SK-N-SH (cell line): ENCODE measurements around the gene PCDHGA1. TPM values are rescaled to one million over a fixed set of nuclear protein-coding genes. Genes with fewer than 3 reads are reported as not detected.

ENCODE experiments used
- CTCF ChIA-PET: fragments of 300-600, 350-600 bp; formaldehyde crosslinking; extraction: SDS; loops from one replicate; lab custom pipeline; 2021; lab: Yijun Ruan, JAX
- POLR2A ChIA-PET: fragments of 350-600 bp; sonication (Branson Sonifier 250); formaldehyde crosslinking; extraction: SDS; loops from one replicate; lab custom pipeline; 2020; ENCODE audit warnings: antibody characterized with exemption, inconsistent platforms; lab: Yijun Ruan, JAX
- DNase-seq: peaks from one replicate; pipeline ENCODE4 v3.0.0; 2012
- H2AFZ ChIP-seq: fragments of 200-600 bp; sonication (generic); 2 replicates; pipeline ENCODE4 v1.8.1; 2016; ENCODE audit warnings: antibody characterized with exemption, mild to moderate bottlenecking, low read depth
- H3F3A ChIP-seq: fragments of 200-600 bp; sonication (generic); replicated peaks from 2 replicates; pipeline ENCODE3; 2016; ENCODE audit warnings: antibody characterized with exemption, mild to moderate bottlenecking; ENCODE audit not compliant: insufficient read depth
- H3K27ac ChIP-seq, 2 experiments: fragments of 200-500 bp in 1 of 2; fragments of 200-600 bp in 1 of 2; sonication (Bioruptor generic) in 1 of 2; sonication (generic), shearing (Covaris generic) in 1 of 2; 2 replicates each; pipeline versions ENCODE4 v1.5.1 to v1.6.1; 2014 to 2016; ENCODE audit warnings: low read depth in 2 of 2, inconsistent platforms in 1 of 2, low read length in 1 of 2, mild to moderate bottlenecking in 1 of 2, mixed read lengths in 1 of 2
- H3K27me3 ChIP-seq: fragments of 200-600 bp; sonication (generic), shearing (Covaris generic); 2 replicates; pipeline ENCODE4 v1.6.1; 2016; ENCODE audit warnings: mixed run types; ENCODE audit not compliant: insufficient read depth
- H3K36me3 ChIP-seq, 2 experiments: fragments of 200-500 bp in 1 of 2; fragments of 200-600 bp in 1 of 2; sonication (Bioruptor generic) in 1 of 2; sonication (generic) in 1 of 2; replicated peaks in 1 of 2; 2 replicates each; pipeline versions ENCODE3 to v1.5.1; 2014 to 2016; ENCODE audit warnings: low read length in 1 of 2, mild to moderate bottlenecking in 1 of 2; ENCODE audit not compliant: insufficient read depth in 2 of 2, control insufficient read depth in 1 of 2
- H3K4me1 ChIP-seq, 2 experiments: fragments of 200-500 bp in 1 of 2; fragments of 200-600 bp in 1 of 2; sonication (Bioruptor generic) in 1 of 2; sonication (generic), shearing (Covaris generic) in 1 of 2; 2 replicates each; pipeline versions ENCODE4 v1.5.1 to v1.6.1; 2014 to 2016; ENCODE audit warnings: low read depth in 1 of 2, low read length in 1 of 2, mixed run types in 1 of 2; ENCODE audit not compliant: insufficient read depth in 2 of 2, control insufficient read depth in 1 of 2
- H3K4me2 ChIP-seq: fragments of 200-600 bp; sonication (generic), shearing (Covaris generic); 2 replicates; pipeline ENCODE4 v1.6.1; 2017; ENCODE audit warnings: mixed run types
- H3K4me3 ChIP-seq, 2 experiments: fragments of 200-500 bp in 1 of 2; fragments of 200-600 bp in 1 of 2; sonication (Bioruptor generic) in 1 of 2; sonication (generic), shearing (Covaris generic) in 1 of 2; 2 replicates each; pipeline versions ENCODE4 v1.5.1 to v1.8.1; 2014 to 2016; ENCODE audit warnings: low read depth in 2 of 2, inconsistent platforms in 1 of 2, low read length in 1 of 2, mild to moderate bottlenecking in 1 of 2, mixed read lengths in 1 of 2, moderate library complexity in 1 of 2
- H3K79me2 ChIP-seq: fragments of 200-600 bp; sonication (generic); 2 replicates; pipeline ENCODE4 v1.8.1; 2017; ENCODE audit warnings: mild to moderate bottlenecking; ENCODE audit not compliant: insufficient read depth
- H3K9ac ChIP-seq: fragments of 200-600 bp; sonication (generic); 2 replicates; pipeline ENCODE4 v1.6.1; 2017; ENCODE audit warnings: mixed run types
- H3K9me2 ChIP-seq: fragments of 200-600 bp; sonication (generic); 2 replicates; pipeline ENCODE4 v1.6.1; 2017; ENCODE audit warnings: mixed run types
- H3K9me3 ChIP-seq: fragments of 200-600 bp; sonication (generic); 2 replicates; pipeline ENCODE4 v1.6.1; 2017; ENCODE audit warnings: mixed run types, mild to moderate bottlenecking, moderate library complexity
- H4K20me1 ChIP-seq: fragments of 200-600 bp; sonication (generic); 2 replicates; pipeline ENCODE4 v1.6.1; 2017; ENCODE audit warnings: mild to moderate bottlenecking, mixed run types; ENCODE audit not compliant: insufficient read depth
- CHD2 ChIP-seq: fragments of 150-350 bp; IDR thresholded peaks from 2 replicates; pipeline ENCODE4 v1.6.1; 2018; ENCODE audit warnings: low read length; ENCODE audit not compliant: partially characterized antibody
- ELF1 ChIP-seq: IDR thresholded peaks from 2 replicates; pipeline ENCODE4 v1.4.0; 2012
- EP300 ChIP-seq, 2 experiments: IDR thresholded peaks; 2 replicates each; pipeline versions ENCODE4 v1.4.0 to v1.6.1; 2012; ENCODE audit warnings: borderline replicate concordance in 1 of 2, low read depth in 1 of 2, low read length in 1 of 2
- EZH2phosphoT487 ChIP-seq: fragments of 200-600 bp; sonication (generic); IDR thresholded peaks from 2 replicates; pipeline ENCODE4 v1.6.1; 2017; ENCODE audit warnings: low read depth, mixed run types, mild to moderate bottlenecking, antibody characterized with exemption, moderate library complexity, borderline replicate concordance
- FOSL2 ChIP-seq: IDR thresholded peaks from 2 replicates; pipeline ENCODE4 v1.4.0; 2012; ENCODE audit warnings: low read depth, mild to moderate bottlenecking, moderate library complexity, borderline replicate concordance
- FOXJ3 ChIP-seq: sonication (generic); formaldehyde crosslinking; IDR thresholded peaks from 2 replicates; pipeline ENCODE4 v1.5.1; 2020; ENCODE audit warnings: mild to moderate bottlenecking, missing genetic modification reagents
- FOXM1 ChIP-seq: IDR thresholded peaks from 2 replicates; pipeline ENCODE4 v1.4.0; 2012; ENCODE audit warnings: low read depth, mild to moderate bottlenecking
- GABPA ChIP-seq: IDR thresholded peaks from 2 replicates; pipeline ENCODE4 v1.4.0; 2012; ENCODE audit warnings: low read depth, mild to moderate bottlenecking
- GATA2 ChIP-seq: sonication (generic); formaldehyde crosslinking; IDR thresholded peaks from 2 replicates; pipeline ENCODE4 v1.5.0; 2020; ENCODE audit warnings: mild to moderate bottlenecking, missing genetic modification reagents
- IRF3 ChIP-seq: fragments of 150-350 bp; IDR thresholded peaks from 2 replicates; pipeline ENCODE4 v1.6.1; 2016; ENCODE audit warnings: mild to moderate bottlenecking, low read depth, low read length
- JUND ChIP-seq: IDR thresholded peaks from 2 replicates; pipeline ENCODE4 v1.4.0; 2012
- MEF2A ChIP-seq: IDR thresholded peaks from 2 replicates; pipeline ENCODE4 v1.4.0; 2012; ENCODE audit warnings: low read depth, borderline replicate concordance
- MXI1 ChIP-seq: IDR thresholded peaks from 2 replicates; pipeline ENCODE4 v1.6.1; 2012; ENCODE audit warnings: mild to moderate bottlenecking, low read depth, low read length, improper control_type of control experiment
- POLR2AphosphoS5 ChIP-seq: IDR thresholded peaks from 2 replicates; pipeline ENCODE4 v1.6.1; 2012; ENCODE audit warnings: low read depth, low read length
- RAD21 ChIP-seq: IDR thresholded peaks from 2 replicates; pipeline ENCODE4 v1.6.1; 2012; ENCODE audit warnings: mild to moderate bottlenecking, low read length
- RCOR1 ChIP-seq: fragments of 150-350 bp; IDR thresholded peaks from 2 replicates; pipeline ENCODE4 v1.6.1; 2017; ENCODE audit warnings: antibody characterized with exemption, low read length
- SIN3A ChIP-seq: IDR thresholded peaks from 2 replicates; pipeline ENCODE4 v1.6.1; 2012; ENCODE audit warnings: low read depth, mild to moderate bottlenecking, low read length, moderate library complexity, borderline replicate concordance
- SMC3 ChIP-seq: IDR thresholded peaks from 2 replicates; pipeline ENCODE4 v1.6.1; 2012; ENCODE audit warnings: low read depth, low read length, improper control_type of control experiment
- TAF1 ChIP-seq: IDR thresholded peaks from 2 replicates; pipeline ENCODE4 v1.6.1; 2012; ENCODE audit warnings: low read depth, mild to moderate bottlenecking, low read length, moderate library complexity, borderline replicate concordance
- TCF12 ChIP-seq: IDR thresholded peaks from 2 replicates; pipeline ENCODE4 v1.4.0; 2012
- TEAD4 ChIP-seq: IDR thresholded peaks from 2 replicates; pipeline ENCODE4 v1.4.0; 2012; ENCODE audit warnings: mild to moderate bottlenecking, borderline replicate concordance; ENCODE audit not compliant: insufficient read depth
- USF1 ChIP-seq: IDR thresholded peaks from 2 replicates; pipeline ENCODE4 v1.4.0; 2012; ENCODE audit warnings: low read depth, borderline replicate concordance
- USF2 ChIP-seq: fragments of 150-350 bp; IDR thresholded peaks from 2 replicates; pipeline ENCODE4 v1.6.1; 2017; ENCODE audit warnings: antibody characterized with exemption, low read length, low read depth, borderline replicate concordance
- YY1 ChIP-seq: IDR thresholded peaks from 2 replicates; pipeline ENCODE4 v1.4.0; 2012; ENCODE audit warnings: low read depth, mild to moderate bottlenecking
- WGBS: methylation state at CpG from one replicate; pipeline ENCODE4 v1.1.6; 2017; ENCODE audit warnings: low lambda C conversion rate; 5-methylcytosine and 5-hydroxymethylcytosine counted together
- polyA plus RNA-seq, 3 experiments: library from polyadenylated mRNA; depleted of rRNA; stranded (reverse); fragments of >200 nt; gene quantifications; 2 replicates each; pipeline ENCODE4 v1.2.3, GENCODE V29; 2012

PCDHGA1 gene
- polyA plus RNA-seq, 1 of the 3 experiments (the other 2 are of a cell fraction), result 1.2 TPM

DNA sequence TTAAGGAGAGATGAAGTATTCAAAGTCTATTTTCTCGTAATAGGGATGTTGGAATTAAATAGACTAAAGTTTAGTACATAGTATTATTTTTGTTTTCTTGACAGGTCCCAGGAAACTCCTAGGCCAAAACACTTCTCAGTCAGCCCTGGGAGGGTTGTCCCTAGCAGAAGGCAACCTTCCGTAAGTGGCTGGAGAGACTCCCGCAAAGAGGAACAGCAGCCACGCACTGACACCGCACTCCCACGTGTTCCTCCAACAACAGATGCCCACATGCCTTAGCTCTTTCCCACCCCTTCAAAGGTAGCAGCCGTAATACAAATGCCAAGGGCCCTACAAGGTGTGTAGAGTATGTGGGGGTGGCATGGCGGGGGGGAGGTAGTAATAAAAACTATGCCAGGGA, 187.0 kb downstream of the PCDHGA1 start:
- no peak overlapping the region for H3K9ac ChIP-seq
- no peaks in the 10 kb centered on the region for H3K9me3 ChIP-seq
- H3K27ac ChIP-seq, result peak overlapping the region; percentile 99 to 100; a peak in 3 of 4 replicates
- POLR2A ChIA-PET, result interaction anchor here (1.5 kb wide), 1 partner anchor 9 kb away, joined by 13 read pairs; no protein-coding TSS in a partner anchor
- WGBS, result 93% methylated on average over 8 of the region's 8 CpGs
- H3K4me3 ChIP-seq, result no peak overlapping the region
- no peak overlapping the region for H3K4me2 ChIP-seq
- peaks cover 21 to 30% of the 10 kb centered on the region in 2 experiments for H3K36me3 ChIP-seq
- peaks cover 57% of the 10 kb centered on the region for H3F3A ChIP-seq
- CTCF ChIA-PET, result interaction anchor here (0.6 to 10.1 kb wide), 13 partner anchors 6 to 1138 kb away, joined by 3 to 113 read pairs (median 4); partner anchors contain the start of genes PCDHB4, PCDHGA10, PCDHGC3 and PCDHGC4
- H3K9me2 ChIP-seq, result no peaks in the 10 kb centered on the region
- H4K20me1 ChIP-seq, result no peaks in the 10 kb centered on the region
- H3K4me1 ChIP-seq, result peaks cover 66 to 78% of the 10 kb centered on the region in 2 experiments
- no peak for DNase-seq
- no peak overlapping the region for H2AFZ ChIP-seq
- peaks cover 11% of the 10 kb centered on the region; the same call in 1 of the 2 replicates for H3K79me2 ChIP-seq
- no peaks in the 10 kb centered on the region for H3K27me3 ChIP-seq
- no peak for TF ChIP-seq MEF2A
- TF ChIP-seq EP300 (IDR thresholded peaks at IDR 0.05; ENCODE audit: borderline replicate concordance in 1 of 2, low read depth in 1 of 2, low read length in 1 of 2), result no peak
- no peak for TF ChIP-seq CHD2
- TF ChIP-seq TEAD4, result no peak
- TF ChIP-seq YY1, result no peak
- no peak for TF ChIP-seq GABPA
- TF ChIP-seq RCOR1, result no peak
- no peak for TF ChIP-seq TAF1
- no peak for TF ChIP-seq EZH2phosphoT487

DNA sequence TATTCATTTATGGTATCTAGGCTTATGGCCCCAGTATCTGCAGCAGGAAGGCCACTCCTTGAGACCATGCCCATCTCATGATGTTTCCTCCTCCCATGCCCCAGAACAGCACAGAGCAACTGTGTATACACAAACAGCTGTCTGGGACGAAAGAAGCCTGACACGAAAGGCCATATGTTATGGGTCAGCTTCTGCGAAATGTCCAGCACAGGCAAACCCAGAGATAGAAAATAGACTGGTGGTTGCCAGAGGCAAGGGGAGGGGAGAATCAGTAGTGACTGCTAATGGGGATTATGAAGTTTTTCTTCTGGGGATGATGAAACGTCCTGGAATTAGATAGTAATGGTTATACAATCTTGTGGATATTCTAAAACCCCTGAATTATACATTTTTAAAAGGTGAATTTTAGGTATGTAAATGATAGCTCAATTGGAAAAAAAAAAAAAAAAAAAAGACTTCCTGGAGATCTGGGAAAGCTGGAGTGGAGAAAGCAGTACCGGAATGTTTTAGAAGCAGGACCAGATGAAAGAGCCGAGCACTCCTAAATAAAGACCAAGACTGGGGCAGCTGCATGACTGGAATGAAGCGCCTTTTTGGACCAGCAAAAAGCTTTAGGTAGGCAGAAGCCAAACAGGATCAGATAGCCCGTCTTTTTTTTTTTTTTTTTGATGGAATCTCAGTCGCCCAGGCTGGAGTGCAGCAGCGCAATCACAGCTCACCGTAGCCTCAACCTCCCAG, 187.7 kb downstream of the PCDHGA1 start:
- H3K9me3 ChIP-seq, result no peaks in the 10 kb centered on the region
- no peaks in the 10 kb centered on the region for H3K9me2 ChIP-seq
- H2AFZ ChIP-seq, result no peak overlapping the region
- H3K79me2 ChIP-seq, result peaks cover 10% of the 10 kb centered on the region
- WGBS, result 74% methylated on average over 10 of the region's 11 CpGs
- peaks cover 22 to 28% of the 10 kb centered on the region in 2 experiments for H3K36me3 ChIP-seq
- peak overlapping the region; percentile 99 to 100 for H3K27ac ChIP-seq
- H3K27me3 ChIP-seq, result no peaks in the 10 kb centered on the region
- CTCF ChIA-PET, result interaction anchor here (0.6 to 10.1 kb wide), 12 partner anchors 9 to 1137 kb away, joined by 3 to 113 read pairs (median 4); partner anchors contain the start of genes PCDHGA10, PCDHGB7, PCDHGC3 and PCDHGC4
- POLR2A ChIA-PET, result interaction anchor here (0.6 to 1.5 kb wide), 2 partner anchors 10 kb away, joined by 3 to 13 read pairs; no protein-coding TSS in a partner anchor
- peaks cover 57% of the 10 kb centered on the region for H3F3A ChIP-seq
- H4K20me1 ChIP-seq, result no peaks in the 10 kb centered on the region
- no peak overlapping the region for H3K4me3 ChIP-seq
- no peak overlapping the region for H3K9ac ChIP-seq
- H3K4me1 ChIP-seq, result peaks cover 59 to 78% of the 10 kb centered on the region in 2 experiments
- 0 out of 2 replicates have a peak overlapping the region, but pooled peaks have one; percentile 22 for H3K4me2 ChIP-seq
- DNase-seq, result peak; percentile 62
- TF ChIP-seq TEAD4 (no peak), SMC3 (no peak), RCOR1 (peak; percentile 66), FOSL2 (no peak), USF1 (no peak), JUND (no peak), GATA2 (CRISPR knock-in tag) (no peak; the same call in 1 of the 2 replicates), ELF1 (no peak), FOXM1 (no peak), FOXJ3 (CRISPR knock-in tag) (peak; percentile 84), IRF3 (no peak), SIN3A (no peak), GABPA (no peak), RAD21 (peak; percentile 0; the same call in 1 of the 2 replicates), EZH2phosphoT487 (no peak), CHD2 (peak; percentile 71), POLR2AphosphoS5 (no peak), EP300 (IDR thresholded peaks at IDR 0.05; ENCODE audit: borderline replicate concordance in 1 of 2, low read depth in 1 of 2, low read length in 1 of 2) (peak in 1 of 2 experiments; percentile 81; a peak in 2 of 4 replicates), USF2 (no peak), TCF12 (no peak), MXI1 (peak; percentile 75; the same call in 1 of the 2 replicates)
